ENCODE measurements around the gene EZR.

The EZR gene

GRCh38 chr6:158816803-158817727 lies 2.1 kb downstream of the EZR start:
- peak overlapping the region; percentile 71 for H3K9ac ChIP-seq (ENCODE audit: insufficient read length)
- H3K9me3 ChIP-seq (ENCODE audit: low read depth, low read length): no peaks in the 10 kb centered on the region
- no peak for DNase-seq (ENCODE audit: low read depth, low spot score)
- H3K36me3 ChIP-seq (ENCODE audit: insufficient read depth, low read length): peaks cover 28% of the 10 kb centered on the region
- peak overlapping the region; percentile 93 for H3K4me3 ChIP-seq
- H3K27ac ChIP-seq: no peak overlapping the region; the same call in 1 of the 2 replicates
- TF ChIP-seq FOXP2 (optimal IDR thresholded peaks at IDR 0.05; ENCODE audit: control extremely low read depth, extremely low read length, insufficient read depth) (no peak), POLR2AphosphoS5 (IDR thresholded peaks at IDR 0.05; ENCODE audit: borderline replicate concordance, low read depth, low read length) (no peak), EZH2 (IDR thresholded peaks at IDR 0.05) (no peak)

- Histone ChIP-seq H3K4me3 (peak overlapping the region; percentile 93), H3K36me3 (ENCODE audit: insufficient read depth, low read length) (peaks cover 28% of the 10 kb centered on the region), H3K27ac (no peak overlapping the region), H3K9me3 (ENCODE audit: low read depth, low read length) (no peaks in the 10 kb centered on the region), H3K9ac (ENCODE audit: insufficient read length) (peak overlapping the region; percentile 5)
- TF ChIP-seq POLR2AphosphoS5 (IDR thresholded peaks at IDR 0.05; ENCODE audit: borderline replicate concordance, low read depth, low read length) (no peak), FOXP2 (optimal IDR thresholded peaks at IDR 0.05; ENCODE audit: control extremely low read depth, extremely low read length, insufficient read depth) (no peak), EZH2 (IDR thresholded peaks at IDR 0.05) (no peak)
- DNase-seq (ENCODE audit: low read depth, low spot score): no peak
Observed at GRCh38 chr6:158816329-158816728, 2.8 kb downstream of the EZR start.

GRCh38 chr6:158815907-158816306 lies 3.3 kb downstream of the EZR start:
- Histone ChIP-seq H3K27ac (no peak overlapping the region), H3K36me3 (ENCODE audit: insufficient read depth, low read length) (peaks cover 30% of the 10 kb centered on the region), H3K9ac (ENCODE audit: insufficient read length) (no peak overlapping the region), H3K9me3 (ENCODE audit: low read depth, low read length) (no peaks in the 10 kb centered on the region), H3K4me3 (no peak overlapping the region)
- DNase-seq (ENCODE audit: low read depth, low spot score): no peak
- no peak for TF ChIP-seq EZH2 (IDR thresholded peaks at IDR 0.05)
- no peak for TF ChIP-seq FOXP2 (optimal IDR thresholded peaks at IDR 0.05; ENCODE audit: control extremely low read depth, extremely low read length, insufficient read depth)
- no peak for TF ChIP-seq POLR2AphosphoS5 (IDR thresholded peaks at IDR 0.05; ENCODE audit: borderline replicate concordance, low read depth, low read length)

GRCh38 chr6:158815379-158815724 lies 3.8 kb downstream of the EZR start:
- H3K36me3 ChIP-seq (ENCODE audit: insufficient read depth, low read length): peaks cover 33% of the 10 kb centered on the region
- H3K27ac ChIP-seq: no peak overlapping the region
- H3K4me3 ChIP-seq: no peak overlapping the region

GRCh38 chr6:158813032-158813431 lies 6.1 kb downstream of the EZR start:
- no peak for DNase-seq (ENCODE audit: low read depth, low spot score)
- H3K36me3 ChIP-seq (ENCODE audit: insufficient read depth, low read length): peaks cover 47% of the 10 kb centered on the region
- H3K4me3 ChIP-seq: no peak overlapping the region
- TF ChIP-seq POLR2AphosphoS5 (IDR thresholded peaks at IDR 0.05; ENCODE audit: borderline replicate concordance, low read depth, low read length) (no peak), EZH2 (IDR thresholded peaks at IDR 0.05) (no peak), FOXP2 (optimal IDR thresholded peaks at IDR 0.05; ENCODE audit: control extremely low read depth, extremely low read length, insufficient read depth) (no peak)
- no peak overlapping the region for H3K27ac ChIP-seq
- no peak overlapping the region for H3K9ac ChIP-seq (ENCODE audit: insufficient read length)
- H3K9me3 ChIP-seq (ENCODE audit: low read depth, low read length): no peaks in the 10 kb centered on the region

More at GRCh38 chr6:158815379-158815724, 3.8 kb downstream of the EZR start:
- no peaks in the 10 kb centered on the region for H3K9me3 ChIP-seq (ENCODE audit: low read depth, low read length)
- TF ChIP-seq EZH2 (IDR thresholded peaks at IDR 0.05) (no peak), FOXP2 (optimal IDR thresholded peaks at IDR 0.05; ENCODE audit: control extremely low read depth, extremely low read length, insufficient read depth) (no peak), POLR2AphosphoS5 (IDR thresholded peaks at IDR 0.05; ENCODE audit: borderline replicate concordance, low read depth, low read length) (no peak)
- DNase-seq (ENCODE audit: low read depth, low spot score): no peak
- no peak overlapping the region for H3K9ac ChIP-seq (ENCODE audit: insufficient read length)

- no peak for DNase-seq (ENCODE audit: low read depth, low spot score)
- no peak overlapping the region for H3K27ac ChIP-seq
- TF ChIP-seq FOXP2 (optimal IDR thresholded peaks at IDR 0.05; ENCODE audit: control extremely low read depth, extremely low read length, insufficient read depth) (no peak), POLR2AphosphoS5 (IDR thresholded peaks at IDR 0.05; ENCODE audit: borderline replicate concordance, low read depth, low read length) (no peak), EZH2 (IDR thresholded peaks at IDR 0.05) (no peak)
- H3K36me3 ChIP-seq (ENCODE audit: insufficient read depth, low read length): peaks cover 48% of the 10 kb centered on the region
- no peaks in the 10 kb centered on the region for H3K9me3 ChIP-seq (ENCODE audit: low read depth, low read length)
- H3K4me3 ChIP-seq: no peak overlapping the region
- no peak overlapping the region for H3K9ac ChIP-seq (ENCODE audit: insufficient read length)
Observed at GRCh38 chr6:158812611-158813010, 6.6 kb downstream of the EZR start.

- TF ChIP-seq POLR2AphosphoS5 (IDR thresholded peaks at IDR 0.05; ENCODE audit: borderline replicate concordance, low read depth, low read length) (no peak), FOXP2 (optimal IDR thresholded peaks at IDR 0.05; ENCODE audit: control extremely low read depth, extremely low read length, insufficient read depth) (no peak), EZH2 (IDR thresholded peaks at IDR 0.05) (no peak)
- Histone ChIP-seq H3K4me3 (no peak overlapping the region), H3K36me3 (ENCODE audit: insufficient read depth, low read length) (peaks cover 43% of the 10 kb centered on the region), H3K9ac (ENCODE audit: insufficient read length) (no peak overlapping the region), H3K9me3 (ENCODE audit: low read depth, low read length) (no peaks in the 10 kb centered on the region), H3K27ac (no peak overlapping the region)
- DNase-seq (ENCODE audit: low read depth, low spot score): no peak
Observed at GRCh38 chr6:158810155-158811095, 8.7 kb downstream of the EZR start.

Measured in SK-N-MC (cell line).